ENCODE results near the gene VWC2L. TPM values are rescaled to one million over a fixed set of nuclear protein-coding genes. Genes with fewer than 3 reads are reported as not detected.
A peak's percentile ranks its signal among the peaks of the same experiment; 100 is the strongest.

The VWC2L gene
- total and polyA plus RNA-seq, 2 donors from 2014 or later = 0.09 TPM; not detected in 1

DNA sequence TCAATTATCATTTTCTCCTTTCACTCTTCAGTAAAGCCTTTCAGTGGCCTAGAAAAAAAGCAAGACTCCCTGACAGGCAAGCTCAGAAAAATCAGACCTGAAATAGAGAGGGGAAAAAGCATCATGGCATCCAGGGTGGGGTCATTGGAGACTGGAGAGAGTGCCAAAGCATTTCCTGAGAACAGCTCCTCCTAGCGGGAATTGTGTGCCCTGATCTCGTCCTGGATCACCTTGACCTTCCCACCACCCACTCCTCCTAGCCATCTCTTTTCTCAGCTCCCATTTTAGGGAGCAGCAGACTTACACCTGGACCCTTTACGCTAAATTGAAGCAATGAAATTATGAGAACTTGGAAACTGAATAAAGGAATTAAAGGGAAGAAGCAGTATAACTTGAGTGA lies 176.6 kb downstream of the VWC2L start:
- intact Hi-C loops (cut with DNase I) = no loop called here
- Histone ChIP-seq H3K9me3 (ENCODE audit: control insufficient read depth in 2 of 3, insufficient read depth in 1 of 3, low read length in 3 of 3) (peaks cover 0 to 3% (median 0%) of the 10 kb centered on the region in 3 donors), H3K4me1 (ENCODE audit: control insufficient read depth in 2 of 3, insufficient read depth in 2 of 3, low read depth in 1 of 3, low read length in 3 of 3) (no peaks in the 10 kb centered on the region), H3K36me3 (ENCODE audit: control insufficient read depth in 2 of 3, insufficient read depth in 3 of 3, low read length in 3 of 3) (no peaks in the 10 kb centered on the region), H3K27ac (ENCODE audit: low read depth in 2 of 2, low read length in 2 of 2) (no peak overlapping the region), H3K9ac (ENCODE audit: low read length in 3 of 3) (no peak overlapping the region), H3K4me3 (ENCODE audit: low read length in 3 of 3) (no peak overlapping the region), H3K27me3 (ENCODE audit: control insufficient read depth, insufficient read depth, low read length) (no peaks in the 10 kb centered on the region)
- DNase-seq (no peak), FAIRE-seq (no peak)
- TF ChIP-seq, protein P1, sequence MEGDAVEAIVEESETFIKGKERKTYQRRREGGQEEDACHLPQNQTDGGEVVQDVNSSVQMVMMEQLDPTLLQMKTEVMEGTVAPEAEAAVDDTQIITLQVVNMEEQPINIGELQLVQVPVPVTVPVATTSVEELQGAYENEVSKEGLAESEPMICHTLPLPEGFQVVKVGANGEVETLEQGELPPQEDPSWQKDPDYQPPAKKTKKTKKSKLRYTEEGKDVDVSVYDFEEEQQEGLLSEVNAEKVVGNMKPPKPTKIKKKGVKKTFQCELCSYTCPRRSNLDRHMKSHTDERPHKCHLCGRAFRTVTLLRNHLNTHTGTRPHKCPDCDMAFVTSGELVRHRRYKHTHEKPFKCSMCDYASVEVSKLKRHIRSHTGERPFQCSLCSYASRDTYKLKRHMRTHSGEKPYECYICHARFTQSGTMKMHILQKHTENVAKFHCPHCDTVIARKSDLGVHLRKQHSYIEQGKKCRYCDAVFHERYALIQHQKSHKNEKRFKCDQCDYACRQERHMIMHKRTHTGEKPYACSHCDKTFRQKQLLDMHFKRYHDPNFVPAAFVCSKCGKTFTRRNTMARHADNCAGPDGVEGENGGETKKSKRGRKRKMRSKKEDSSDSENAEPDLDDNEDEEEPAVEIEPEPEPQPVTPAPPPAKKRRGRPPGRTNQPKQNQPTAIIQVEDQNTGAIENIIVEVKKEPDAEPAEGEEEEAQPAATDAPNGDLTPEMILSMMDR (IDR thresholded peaks at IDR 0.05; ENCODE audit: borderline replicate concordance, extremely low read depth, insufficient read depth) = peak; percentile 4

DNA sequence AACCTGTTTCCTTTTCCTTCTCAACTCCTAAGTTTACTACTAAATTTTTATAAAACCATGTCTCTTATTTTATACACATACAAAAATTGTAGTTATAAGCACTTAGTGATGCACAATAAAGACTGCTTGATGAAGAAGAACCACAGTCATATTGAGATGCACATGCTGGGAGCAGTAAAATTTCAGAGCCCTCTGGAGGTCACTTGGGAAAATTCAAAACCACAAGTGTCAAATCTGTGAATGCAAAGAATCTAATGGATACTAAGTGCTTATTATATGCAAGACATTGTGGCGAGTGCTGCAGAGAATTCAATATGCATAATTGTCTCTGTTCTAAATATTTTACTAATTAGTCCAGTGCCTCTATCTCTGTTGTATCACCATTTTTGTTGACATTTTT lies 180.5 kb downstream of the VWC2L start:
- Histone ChIP-seq H3K27ac (ENCODE audit: low read depth in 2 of 2, low read length in 2 of 2) (no peak overlapping the region), H3K9me3 (ENCODE audit: control insufficient read depth in 2 of 3, insufficient read depth in 1 of 3, low read length in 3 of 3) (peaks cover 0 to 3% (median 0%) of the 10 kb centered on the region in 3 donors), H3K4me1 (ENCODE audit: control insufficient read depth in 2 of 3, insufficient read depth in 2 of 3, low read depth in 1 of 3, low read length in 3 of 3) (no peaks in the 10 kb centered on the region), H3K36me3 (ENCODE audit: control insufficient read depth in 2 of 3, insufficient read depth in 3 of 3, low read length in 3 of 3) (no peaks in the 10 kb centered on the region), H3K9ac (ENCODE audit: low read length in 3 of 3) (no peak overlapping the region), H3K4me3 (ENCODE audit: low read length in 3 of 3) (no peak overlapping the region), H3K27me3 (ENCODE audit: control insufficient read depth, insufficient read depth, low read length) (no peaks in the 10 kb centered on the region)
- no peak for DNase-seq
- intact Hi-C loops (cut with DNase I) = no loop called here
- no peak for FAIRE-seq
- TF ChIP-seq, protein P1 (IDR thresholded peaks at IDR 0.05; ENCODE audit: borderline replicate concordance, extremely low read depth, insufficient read depth) = no peak

DNA sequence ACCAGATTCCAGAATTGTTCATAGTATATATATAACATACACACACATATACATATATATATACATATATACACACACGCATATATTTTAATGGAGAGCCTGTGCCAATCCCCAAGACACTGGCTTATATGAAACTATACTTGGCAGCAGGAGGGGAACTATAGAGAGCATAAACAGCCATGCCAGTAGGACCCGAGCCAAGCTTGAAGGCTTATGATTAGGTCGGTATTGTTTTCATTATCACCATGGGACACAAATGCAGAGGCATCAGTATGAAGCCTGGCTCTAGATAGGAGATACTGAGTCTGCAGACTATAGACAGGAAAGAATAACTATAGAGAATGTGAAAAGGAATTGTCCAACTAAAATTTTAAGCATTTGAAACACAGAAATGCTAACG lies 181.2 kb downstream of the VWC2L start:
- intact Hi-C loops (cut with DNase I) = no loop called here
- Histone ChIP-seq H3K36me3 (ENCODE audit: control insufficient read depth in 2 of 3, insufficient read depth in 3 of 3, low read length in 3 of 3) (no peaks in the 10 kb centered on the region), H3K9me3 (ENCODE audit: control insufficient read depth in 2 of 3, insufficient read depth in 1 of 3, low read length in 3 of 3) (peaks cover 0 to 3% (median 0%) of the 10 kb centered on the region in 3 donors), H3K27me3 (ENCODE audit: control insufficient read depth, insufficient read depth, low read length) (no peaks in the 10 kb centered on the region), H3K27ac (ENCODE audit: low read depth in 2 of 2, low read length in 2 of 2) (no peak overlapping the region), H3K4me1 (ENCODE audit: control insufficient read depth in 2 of 3, insufficient read depth in 2 of 3, low read depth in 1 of 3, low read length in 3 of 3) (no peaks in the 10 kb centered on the region), H3K9ac (ENCODE audit: low read length in 3 of 3) (no peak overlapping the region), H3K4me3 (ENCODE audit: low read length in 3 of 3) (no peak overlapping the region)
- DNase-seq = no peak
- no peak for FAIRE-seq
- TF ChIP-seq, protein P1 (IDR thresholded peaks at IDR 0.05; ENCODE audit: borderline replicate concordance, extremely low read depth, insufficient read depth) = no peak

DNA sequence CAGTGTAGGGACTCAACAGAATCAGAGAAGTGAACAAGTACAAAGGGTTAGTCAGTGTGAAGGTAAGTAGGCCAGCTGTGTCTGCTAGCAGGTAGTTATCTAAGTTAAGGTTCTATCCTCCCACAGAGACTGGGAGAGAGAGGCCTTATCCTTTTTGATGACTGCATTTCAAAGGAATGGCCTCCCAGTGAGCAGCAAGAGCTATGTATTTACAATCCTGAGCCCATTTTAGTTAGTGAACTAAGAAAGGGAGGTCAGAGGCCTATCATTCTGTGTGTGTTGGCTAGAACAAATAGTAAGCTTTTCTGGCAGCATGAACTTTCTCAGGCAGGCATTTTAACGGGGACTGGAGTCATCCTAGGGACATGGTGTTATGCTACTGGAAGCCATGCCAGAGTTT lies 182.9 kb downstream of the VWC2L start:
- TF ChIP-seq, protein P1 (IDR thresholded peaks at IDR 0.05; ENCODE audit: borderline replicate concordance, extremely low read depth, insufficient read depth) = no peak
- no peaks in the 10 kb centered on the region for H3K36me3 ChIP-seq (ENCODE audit: control insufficient read depth in 2 of 3, insufficient read depth in 3 of 3, low read length in 3 of 3)
- FAIRE-seq (no peak), DNase-seq (peak in 1 of 5 donors; percentile 56)
- no peak overlapping the region for H3K9ac ChIP-seq (ENCODE audit: low read length in 3 of 3)
- intact Hi-C loops (cut with DNase I) = no loop called here
- H3K27me3 ChIP-seq (ENCODE audit: control insufficient read depth, insufficient read depth, low read length) = no peaks in the 10 kb centered on the region
- no peaks in the 10 kb centered on the region for H3K4me1 ChIP-seq (ENCODE audit: control insufficient read depth in 2 of 3, insufficient read depth in 2 of 3, low read depth in 1 of 3, low read length in 3 of 3)
- no peaks in the 10 kb centered on the region for H3K9me3 ChIP-seq (ENCODE audit: control insufficient read depth in 2 of 3, insufficient read depth in 1 of 3, low read length in 3 of 3)
- H3K4me3 ChIP-seq (ENCODE audit: low read length in 3 of 3) = no peak overlapping the region
- H3K27ac ChIP-seq (ENCODE audit: low read depth in 2 of 2, low read length in 2 of 2) = no peak overlapping the region
